H9 (cell line): ENCODE measurements around the gene EZH1. TPM values are rescaled to one million over a fixed set of nuclear protein-coding genes. Genes with fewer than 3 reads are reported as not detected.
A peak's percentile ranks its signal among the peaks of the same experiment; 100 is the strongest.

Experiments used
- DNase-seq: peaks from one replicate; pipeline ENCODE4 v3.0.0-alpha.2; 2017
- H2AFZ ChIP-seq: one replicate; pipeline ENCODE4 v1.6.1; 2013; ENCODE audit warnings: mild to moderate bottlenecking, low read length, control low read depth, moderate library complexity
- H2AK5ac ChIP-seq: 2 replicates; pipeline ENCODE4 v1.6.1; 2013; ENCODE audit warnings: low read length, control low read depth, mixed read lengths; ENCODE audit not compliant: insufficient read length
- H2BK120ac ChIP-seq: one replicate; pipeline ENCODE4 v1.6.1; 2013; ENCODE audit warnings: low read depth, mild to moderate bottlenecking, low read length, control low read depth, inconsistent platforms; ENCODE audit not compliant: poor library complexity, severe bottlenecking
- H2BK12ac ChIP-seq: 2 replicates; pipeline ENCODE4 v1.6.1; 2013; ENCODE audit warnings: low read length, control low read depth, mixed read lengths, low read depth; ENCODE audit not compliant: insufficient read length
- H2BK15ac ChIP-seq: 2 replicates; pipeline ENCODE4 v1.6.1; 2013; ENCODE audit warnings: low read depth, low read length, control low read depth
- H2BK20ac ChIP-seq: one replicate; pipeline ENCODE4 v1.6.1; 2013; ENCODE audit warnings: low read depth, mild to moderate bottlenecking, low read length, control low read depth, inconsistent platforms; ENCODE audit not compliant: poor library complexity, severe bottlenecking
- H2BK5ac ChIP-seq: 2 replicates; pipeline ENCODE4 v1.6.1; 2013; ENCODE audit warnings: low read length, control low read depth, mixed read lengths; ENCODE audit not compliant: insufficient read length
- H3K14ac ChIP-seq: 2 replicates; pipeline ENCODE4 v1.6.1; 2013; ENCODE audit warnings: low read length, control low read depth; ENCODE audit not compliant: insufficient read depth
- H3K18ac ChIP-seq: 2 replicates; pipeline ENCODE4 v1.6.1; 2013; ENCODE audit warnings: low read depth, mild to moderate bottlenecking, mixed read lengths, low read length, control low read depth; ENCODE audit not compliant: insufficient read length
- H3K23ac ChIP-seq: 2 replicates; pipeline ENCODE4 v1.6.1; 2013; ENCODE audit warnings: low read length, control low read depth, mixed read lengths, low read depth; ENCODE audit not compliant: insufficient read length
- H3K23me2 ChIP-seq: 2 replicates; pipeline ENCODE4 v1.6.1; 2013; ENCODE audit warnings: low read depth, mild to moderate bottlenecking, mixed read lengths, low read length, control low read depth; ENCODE audit not compliant: insufficient read length, poor library complexity, severe bottlenecking
- H3K27ac ChIP-seq: 2 replicates; pipeline ENCODE4 v1.5.1; 2013; ENCODE audit warnings: low read length, control low read depth, mixed read lengths, low read depth; ENCODE audit not compliant: insufficient read length
- H3K27me3 ChIP-seq: 2 replicates; pipeline ENCODE4 v1.6.1; 2013; ENCODE audit warnings: low read length, control low read depth, inconsistent platforms; ENCODE audit not compliant: insufficient read depth
- H3K4ac ChIP-seq: 2 replicates; pipeline ENCODE4 v1.6.1; 2013; ENCODE audit warnings: low read depth, mild to moderate bottlenecking, control low read depth, inconsistent platforms, low read length, moderate library complexity
- H3K4me1 ChIP-seq: 2 replicates; pipeline ENCODE4 v1.6.1; 2013; ENCODE audit warnings: low read length, control low read depth, inconsistent platforms; ENCODE audit not compliant: insufficient read depth
- H3K4me2 ChIP-seq: 2 replicates; pipeline ENCODE4 v1.6.1; 2013; ENCODE audit warnings: low read length, control low read depth, mixed read lengths; ENCODE audit not compliant: insufficient read length, insufficient read depth
- H3K56ac ChIP-seq: 2 replicates; pipeline ENCODE4 v1.6.1; 2013; ENCODE audit warnings: low read depth, mild to moderate bottlenecking, mixed read lengths, low read length, control low read depth; ENCODE audit not compliant: insufficient read length
- H3K79me1 ChIP-seq: 2 replicates; pipeline ENCODE4 v1.6.1; 2013; ENCODE audit warnings: low read depth, mild to moderate bottlenecking, moderate library complexity, low read length, control low read depth, inconsistent platforms; ENCODE audit not compliant: insufficient read depth, poor library complexity, severe bottlenecking
- H3K79me2 ChIP-seq: 2 replicates; pipeline ENCODE4 v1.6.1; 2013; ENCODE audit warnings: low read length, control low read depth, inconsistent platforms; ENCODE audit not compliant: insufficient read depth
- H3K9ac ChIP-seq: 2 replicates; pipeline ENCODE4 v1.6.1; 2013; ENCODE audit warnings: low read length, control low read depth, mixed read lengths; ENCODE audit not compliant: insufficient read length; ENCODE audit errors: extremely low read depth
- H3K9me3 ChIP-seq: one replicate; pipeline ENCODE4 v1.6.1; 2013; ENCODE audit warnings: low read depth, low read length, inconsistent platforms; ENCODE audit not compliant: control insufficient read depth
- H3T11ph ChIP-seq: one replicate; pipeline ENCODE4 v1.6.1; 2013; ENCODE audit warnings: mild to moderate bottlenecking, low read length, control low read depth, inconsistent platforms
- H4K20me1 ChIP-seq: one replicate; pipeline ENCODE4 v1.6.1; 2013; ENCODE audit not compliant: control insufficient read depth, insufficient read length, insufficient read depth
- H4K5ac ChIP-seq: 2 replicates; pipeline ENCODE4 v1.6.1; 2013; ENCODE audit warnings: low read depth, mild to moderate bottlenecking, mixed read lengths, low read length, control low read depth; ENCODE audit not compliant: insufficient read length
- H4K8ac ChIP-seq: replicated peaks from 2 replicates; pipeline ENCODE4 v1.6.1; 2013; ENCODE audit warnings: low read length, control low read depth, mixed read lengths, low read depth; ENCODE audit not compliant: insufficient read length
- H4K91ac ChIP-seq: 2 replicates; pipeline ENCODE4 v1.6.1; 2013; ENCODE audit warnings: low read depth, mild to moderate bottlenecking, moderate library complexity, mixed read lengths, low read length, control low read depth; ENCODE audit not compliant: insufficient read length
- H3K27ac Mint-ChIP-seq, 3 experiments: 2 replicates in 2 of 3; 3 replicates in 1 of 3; pipeline ENCODE4 v1.8.0; 2020 to 2021; ENCODE audit warnings: mixed read lengths in 3 of 3, mild to moderate bottlenecking in 1 of 3, moderate library complexity in 1 of 3
- H3K27me3 Mint-ChIP-seq: 2 replicates; pipeline ENCODE4 v1.8.0; 2021; ENCODE audit warnings: low read depth, mild to moderate bottlenecking, moderate library complexity, mixed read lengths
- H3K36me3 Mint-ChIP-seq, 3 experiments: 2 replicates in 2 of 3; 3 replicates in 1 of 3; pipeline ENCODE4 v1.8.0; 2020 to 2021; ENCODE audit warnings: low read depth in 3 of 3, mixed read lengths in 3 of 3; ENCODE audit not compliant: insufficient read depth in 1 of 3
- H3K4me1 Mint-ChIP-seq, 2 experiments: 2 replicates each; pipeline ENCODE4 v1.8.0; 2020; ENCODE audit warnings: mixed read lengths in 2 of 2
- H3K4me3 Mint-ChIP-seq, 2 experiments: 2 replicates in 1 of 2; 3 replicates in 1 of 2; pipeline ENCODE4 v1.8.0; 2020 to 2021; ENCODE audit warnings: mild to moderate bottlenecking in 2 of 2, mixed read lengths in 2 of 2, moderate library complexity in 1 of 2
- H3K9me3 Mint-ChIP-seq, 2 experiments: 2 replicates in 1 of 2; 3 replicates in 1 of 2; pipeline ENCODE4 v1.8.0; 2020; ENCODE audit warnings: mild to moderate bottlenecking in 2 of 2, mixed read lengths in 2 of 2, moderate library complexity in 1 of 2
- CTCF ChIP-seq: fragments of 200-600 bp; sonication (generic); conservative IDR thresholded peaks from 3 replicates; pipeline ENCODE4 v1.8.0; 2021; ENCODE audit warnings: antibody characterized with exemption, mild to moderate bottlenecking
- WGBS: extraction: QIAGEN DNeasy Blood & Tissue Kit; methylation state at CpG from one replicate; pipeline ENCODE4 v1.1.7; 2013; ENCODE audit warnings: missing lambda C conversion rate, low lambda C conversion rate, mixed read lengths; ENCODE audit not compliant: insufficient read length; ENCODE audit errors: extremely low coverage; 5-methylcytosine and 5-hydroxymethylcytosine counted together
- total RNA-seq: library from RNA; stranded (reverse); gene quantifications from 2 replicates; pipeline ENCODE4 v1.2.1, GENCODE V29; 2021

Gene EZH1
- total RNA-seq, 1 experiment from 2014 or later, result 17.9 TPM

- no peaks in the 10 kb centered on the region for H3K79me1 ChIP-seq
- no peak overlapping the region for H3K18ac ChIP-seq
- TF ChIP-seq CTCF, result no peak
- H3K9me3 ChIP-seq, result no peaks in the 10 kb centered on the region
- H4K91ac ChIP-seq, result no peak overlapping the region
- H3T11ph ChIP-seq, result no peak overlapping the region
- H3K9me3 Mint-ChIP-seq, result no peaks in the 10 kb centered on the region
- peak overlapping the region in 1 of 2 experiments; percentile 40; a peak in 1 of 5 replicates for H3K4me3 Mint-ChIP-seq
- H4K20me1 ChIP-seq, result no peaks in the 10 kb centered on the region
- no peak overlapping the region for H3K27ac Mint-ChIP-seq
- peak; percentile 74 for DNase-seq
- no peak overlapping the region for H3K4ac ChIP-seq
- no peak overlapping the region for H3K14ac ChIP-seq
- no peak overlapping the region for H3K56ac ChIP-seq
- no peak overlapping the region for H3K9ac ChIP-seq
- no peak overlapping the region for H3K27ac ChIP-seq
- H2BK20ac ChIP-seq, result no peak overlapping the region
- H2BK120ac ChIP-seq, result no peak overlapping the region
- H2BK15ac ChIP-seq, result no peak overlapping the region
- H3K27me3 Mint-ChIP-seq, result peaks cover 4% of the 10 kb centered on the region; the same call in 1 of the 2 replicates
- no peak overlapping the region for H3K23ac ChIP-seq
- H2BK12ac ChIP-seq, result no peak overlapping the region
- H2AFZ ChIP-seq, result no peak overlapping the region
- no peaks in the 10 kb centered on the region; the same call in 1 of the 2 replicates for H3K79me2 ChIP-seq
- H2AK5ac ChIP-seq, result no peak overlapping the region
- H3K23me2 ChIP-seq, result peaks cover 26% of the 10 kb centered on the region
- peaks cover 28 to 44% of the 10 kb centered on the region in 2 experiments for H3K4me1 Mint-ChIP-seq
- no peak overlapping the region for H4K5ac ChIP-seq
- H3K36me3 Mint-ChIP-seq, result peaks cover 14 to 40% (median 32%) of the 10 kb centered on the region in 3 experiments
- H3K4me1 ChIP-seq, result peaks cover 4% of the 10 kb centered on the region; the same call in 1 of the 2 replicates
- H2BK5ac ChIP-seq, result no peak overlapping the region
- WGBS, result no CpG with 5 or more reads among the region's 28 CpGs
- no peak overlapping the region for H3K4me2 ChIP-seq
- no peaks in the 10 kb centered on the region for H3K27me3 ChIP-seq
- no peak overlapping the region for H4K8ac ChIP-seq
These were observed 72.8 kb downstream of the EZH1 start for GRCh38 chr17:42672038-42672437.
